Measurements from ENCODE around the gene EXOSC5. TPM values are rescaled to one million over a fixed set of nuclear protein-coding genes. Genes with fewer than 3 reads are reported as not detected.
"Not testable (repeated sequence)": the region's sequence is repeated elsewhere in the genome, so short reads cannot be mapped to it uniquely, and the experiment has no call there.

EXOSC5 gene
- total and polyA plus RNA-seq, 12 donors, result 10.6 to 43.8 (median 13.7) TPM

GRCh38 chr19:41376241-41376997 lies 20.7 kb downstream of the EXOSC5 start, which contains the start of gene TMEM91:
Gene TMEM91, plus strand, starts transcription at chr19:41376533. Its CDS starts 1,777 bp downstream, at chr19:41378310.
- Histone ChIP-seq H3K9me3 (no peaks in the 10 kb centered on the region), H3K27me3 (no peaks in the 10 kb centered on the region), H3K36me3 (peaks cover 0 to 2% (median 0%) of the 10 kb centered on the region in 9 donors), H3K27ac (peak within 1 kb of the TSS; percentile 41 to 88 (median 66)), H3K4me3 (peak within 1 kb of the TSS; percentile 44 to 77 (median 58)), H3K4me1 (peaks cover 0 to 51% (median 27%) of the 10 kb centered on the region in 9 donors)
- intact Hi-C loops (cut with DNase I), result no loop called here
- ATAC-seq (peak; percentile 41 to 62 (median 50)), DNase-seq (peak; percentile 29 to 48)
- WGBS, 2 donors, result 1 to 2% methylated on average over 47 of the region's 47 CpGs
- TF ChIP-seq CTCF (IDR thresholded peaks at IDR 0.05), result no peak

- Histone ChIP-seq H3K27ac (no peak overlapping the region), H3K9me3 (no peaks in the 10 kb centered on the region), H3K27me3 (no peaks in the 10 kb centered on the region), H3K4me3 (no peak overlapping the region), H3K4me1 (peaks cover 0 to 46% (median 27%) of the 10 kb centered on the region in 9 donors), H3K36me3 (no peaks in the 10 kb centered on the region)
- intact Hi-C loops (cut with DNase I), result no loop called here
- DNase-seq (peak; percentile 89 to 90), ATAC-seq (peak; percentile 76 to 88 (median 82))
- no peak for TF ChIP-seq CTCF (IDR thresholded peaks at IDR 0.05)
- 9 to 14% methylated on average over 12 of the region's 12 CpGs for WGBS, 2 donors
Measured at GRCh38 chr19:41373993-41374392, 23.2 kb downstream of the EXOSC5 start.

- 74 to 78% methylated on average over 2 of the region's 2 CpGs for WGBS, 2 donors
- Histone ChIP-seq H3K4me1 (peaks cover 0 to 48% (median 27%) of the 10 kb centered on the region in 9 donors), H3K4me3 (no peak overlapping the region), H3K27me3 (no peaks in the 10 kb centered on the region), H3K36me3 (no peaks in the 10 kb centered on the region), H3K27ac (no peak overlapping the region), H3K9me3 (no peaks in the 10 kb centered on the region)
- no peak for DNase-seq
- ATAC-seq, result no peak
- TF ChIP-seq CTCF (IDR thresholded peaks at IDR 0.05), result no peak
- intact Hi-C loops (cut with DNase I), result no loop called here
Measured at GRCh38 chr19:41372501-41372900, 24.7 kb downstream of the EXOSC5 start.

- H3K4me3 ChIP-seq, result no peak overlapping the region
- no peak for DNase-seq
- WGBS, 2 donors, result 92 to 95% methylated on average over 8 of the region's 8 CpGs
- no peak for ATAC-seq
- no peak for TF ChIP-seq CTCF (IDR thresholded peaks at IDR 0.05)
- no peaks in the 10 kb centered on the region for H3K27me3 ChIP-seq
- no peaks in the 10 kb centered on the region for H3K9me3 ChIP-seq
- H3K27ac ChIP-seq, result no peak overlapping the region
- intact Hi-C loops (cut with DNase I), result no loop called here
- H3K36me3 ChIP-seq, result no peaks in the 10 kb centered on the region
- H3K4me1 ChIP-seq, result peaks cover 0 to 50% (median 24%) of the 10 kb centered on the region in 9 donors
Measured at GRCh38 chr19:41371541-41371940, 25.6 kb downstream of the EXOSC5 start.

GRCh38 chr19:41371119-41371518 lies 26.0 kb downstream of the EXOSC5 start:
- H3K4me3 ChIP-seq; H3K9me3 ChIP-seq; H3K27ac ChIP-seq; H3K27me3 ChIP-seq; ATAC-seq; H3K36me3 ChIP-seq; intact Hi-C loops (cut with DNase I); DNase-seq: not testable (repeated sequence)
- WGBS, 2 donors, result 96 to 98% methylated on average over 5 of the region's 5 CpGs
- peaks cover 0 to 52% (median 20%) of the 10 kb centered on the region in 9 donors for H3K4me1 ChIP-seq
